ENCODE measurements around the gene CYP2D6. TPM values are rescaled to one million over a fixed set of nuclear protein-coding genes. Genes with fewer than 3 reads are reported as not detected.
"Not testable (repeated sequence)": the region's sequence is repeated elsewhere in the genome, so short reads cannot be mapped to it uniquely, and the experiment has no call there.

CYP2D6 gene
- total and polyA plus RNA-seq, 2 experiments from 2014 or later: 3.8 to 6.1 TPM

- Histone ChIP-seq H3K9me2 (replicated peaks; ENCODE audit: insufficient read depth) (no peaks in the 10 kb centered on the region), H2AFZ (no peak overlapping the region), H3K9me3 (ENCODE audit: low read depth) (no peaks in the 10 kb centered on the region), H3K79me2 (no peaks in the 10 kb centered on the region), H3K4me1 (ENCODE audit: insufficient read depth) (no peaks in the 10 kb centered on the region), H3K4me2 (no peak overlapping the region), H3K4me3 (no peak overlapping the region), H4K20me1 (ENCODE audit: insufficient read depth, poor library complexity, severe bottlenecking) (no peaks in the 10 kb centered on the region), H3K36me3 (replicated peaks; ENCODE audit: insufficient read depth, low read depth) (no peaks in the 10 kb centered on the region), H3K27me3 (no peaks in the 10 kb centered on the region), H3K27ac (no peak overlapping the region)
- TF ChIP-seq EZH2phosphoT487 (IDR thresholded peaks at IDR 0.05; ENCODE audit: low read depth, severe bottlenecking, unreplicated experiment): no peak
- TF ChIP-seq EZH2 (IDR thresholded peaks at IDR 0.05; ENCODE audit: borderline replicate concordance): no peak
- TF ChIP-seq, protein P1, sequence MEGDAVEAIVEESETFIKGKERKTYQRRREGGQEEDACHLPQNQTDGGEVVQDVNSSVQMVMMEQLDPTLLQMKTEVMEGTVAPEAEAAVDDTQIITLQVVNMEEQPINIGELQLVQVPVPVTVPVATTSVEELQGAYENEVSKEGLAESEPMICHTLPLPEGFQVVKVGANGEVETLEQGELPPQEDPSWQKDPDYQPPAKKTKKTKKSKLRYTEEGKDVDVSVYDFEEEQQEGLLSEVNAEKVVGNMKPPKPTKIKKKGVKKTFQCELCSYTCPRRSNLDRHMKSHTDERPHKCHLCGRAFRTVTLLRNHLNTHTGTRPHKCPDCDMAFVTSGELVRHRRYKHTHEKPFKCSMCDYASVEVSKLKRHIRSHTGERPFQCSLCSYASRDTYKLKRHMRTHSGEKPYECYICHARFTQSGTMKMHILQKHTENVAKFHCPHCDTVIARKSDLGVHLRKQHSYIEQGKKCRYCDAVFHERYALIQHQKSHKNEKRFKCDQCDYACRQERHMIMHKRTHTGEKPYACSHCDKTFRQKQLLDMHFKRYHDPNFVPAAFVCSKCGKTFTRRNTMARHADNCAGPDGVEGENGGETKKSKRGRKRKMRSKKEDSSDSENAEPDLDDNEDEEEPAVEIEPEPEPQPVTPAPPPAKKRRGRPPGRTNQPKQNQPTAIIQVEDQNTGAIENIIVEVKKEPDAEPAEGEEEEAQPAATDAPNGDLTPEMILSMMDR (IDR thresholded peaks at IDR 0.05; ENCODE audit: poor library complexity): no peak
- WGBS (ENCODE audit: low lambda C conversion rate, missing lambda C conversion rate): 67% methylated on average over 5 of the region's 6 CpGs
- DNase-seq (ENCODE audit: low spot score): no peak
Observed at GRCh38 chr22:42145175-42145574, 14.6 kb upstream of the CYP2D6 start.

GRCh38 chr22:42143859-42144822 lies 13.5 kb upstream of the CYP2D6 start:
- H3K27ac ChIP-seq; H3K4me1 ChIP-seq (ENCODE audit: insufficient read depth); H3K79me2 ChIP-seq; DNase-seq (ENCODE audit: low spot score); H3K36me3 ChIP-seq (replicated peaks; ENCODE audit: insufficient read depth, low read depth); H3K4me2 ChIP-seq; H2AFZ ChIP-seq; H3K9me3 ChIP-seq (ENCODE audit: low read depth); H3K9me2 ChIP-seq (replicated peaks; ENCODE audit: insufficient read depth); H3K27me3 ChIP-seq; H3K4me3 ChIP-seq; H4K20me1 ChIP-seq (ENCODE audit: insufficient read depth, poor library complexity, severe bottlenecking): not testable (repeated sequence)
- WGBS (ENCODE audit: low lambda C conversion rate, missing lambda C conversion rate): 87% methylated on average over 15 of the region's 20 CpGs

DNA sequence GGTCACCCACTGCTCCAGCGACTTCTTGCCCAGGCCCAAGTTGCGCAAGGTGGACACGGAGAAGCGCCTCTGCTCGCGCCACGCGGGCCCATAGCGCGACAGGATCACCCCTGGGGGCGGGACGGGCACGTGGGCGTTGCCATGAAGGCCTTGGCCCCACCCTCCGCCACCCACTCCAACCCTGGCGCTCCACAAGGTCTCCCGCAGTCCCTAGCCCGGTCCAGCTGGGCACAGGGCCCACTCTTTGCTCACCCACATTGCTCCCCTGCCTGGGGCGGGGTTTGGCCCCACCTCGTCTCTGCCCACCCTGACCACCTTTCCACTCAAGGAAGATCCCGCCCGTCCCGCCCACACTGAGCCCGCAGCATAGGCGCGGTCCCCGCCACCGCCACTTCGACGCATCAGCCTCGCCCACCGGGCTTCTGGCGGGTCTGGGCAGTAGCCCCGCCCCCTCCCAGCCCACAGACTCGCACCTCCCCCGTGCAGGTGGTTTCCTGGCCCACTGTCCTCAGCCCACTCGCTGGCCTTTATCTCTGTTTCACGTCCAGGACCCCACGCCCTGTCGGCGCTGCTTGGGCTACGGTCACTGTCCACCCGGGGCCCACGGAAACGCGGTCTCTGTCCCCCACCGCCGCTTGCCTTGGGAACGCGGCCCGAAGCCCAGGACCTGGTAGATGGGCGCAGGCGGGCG lies 12.3 kb upstream of the CYP2D6 start:
- H4K20me1 ChIP-seq (ENCODE audit: insufficient read depth, poor library complexity, severe bottlenecking): no peaks in the 10 kb centered on the region
- no peak overlapping the region for H3K27ac ChIP-seq
- no peak overlapping the region for H2AFZ ChIP-seq
- no peaks in the 10 kb centered on the region for H3K9me2 ChIP-seq (replicated peaks; ENCODE audit: insufficient read depth)
- no peaks in the 10 kb centered on the region for H3K4me1 ChIP-seq (ENCODE audit: insufficient read depth)
- no peaks in the 10 kb centered on the region for H3K79me2 ChIP-seq
- 97% methylated on average over 33 of the region's 54 CpGs for WGBS (ENCODE audit: low lambda C conversion rate, missing lambda C conversion rate)
- no peaks in the 10 kb centered on the region for H3K9me3 ChIP-seq (ENCODE audit: low read depth)
- no peak for TF ChIP-seq EZH2phosphoT487 (IDR thresholded peaks at IDR 0.05; ENCODE audit: low read depth, severe bottlenecking, unreplicated experiment)
- TF ChIP-seq, protein P1 (IDR thresholded peaks at IDR 0.05; ENCODE audit: poor library complexity): no peak
- TF ChIP-seq EZH2 (IDR thresholded peaks at IDR 0.05; ENCODE audit: borderline replicate concordance): no peak
- H3K4me2 ChIP-seq: no peak overlapping the region
- no peak for DNase-seq (ENCODE audit: low spot score)
- H3K36me3 ChIP-seq (replicated peaks; ENCODE audit: insufficient read depth, low read depth): no peaks in the 10 kb centered on the region
- H3K4me3 ChIP-seq: no peak overlapping the region
- H3K27me3 ChIP-seq: no peaks in the 10 kb centered on the region

DNA sequence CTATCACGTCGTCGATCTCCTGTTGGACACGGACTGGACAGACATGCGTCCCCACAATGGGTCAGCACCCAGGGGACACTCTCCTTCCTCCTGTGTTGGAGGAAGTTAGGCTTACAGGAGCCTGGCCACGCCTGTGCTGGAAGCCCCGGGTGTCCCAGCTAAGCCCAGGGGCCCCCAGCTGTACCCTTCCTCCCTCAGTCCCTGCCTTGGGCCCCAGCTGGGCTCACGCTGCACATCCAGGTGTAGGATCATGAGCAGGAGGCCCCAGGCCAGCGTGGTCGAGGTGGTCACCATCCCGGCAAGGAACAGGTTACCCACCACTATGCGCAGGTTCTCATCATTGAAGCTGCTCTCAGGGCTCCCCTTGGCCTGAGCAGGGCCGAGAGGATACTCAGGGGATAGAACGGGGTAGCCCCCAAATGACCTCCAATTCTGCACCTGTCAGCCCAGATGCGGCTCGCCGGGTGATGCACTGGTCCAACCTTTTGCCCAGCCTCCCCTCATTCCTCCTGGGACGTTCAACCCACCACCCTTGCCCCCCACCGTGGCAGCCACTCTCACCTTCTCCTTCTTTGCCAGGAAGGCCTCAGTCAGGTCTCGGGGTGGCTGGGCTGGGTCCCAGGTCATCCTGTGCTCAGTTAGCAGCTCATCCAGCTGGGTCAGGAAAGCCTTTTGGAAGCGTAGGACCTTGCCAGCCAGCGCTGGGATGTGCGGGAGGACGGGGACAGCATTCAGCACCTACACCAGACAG lies 10.9 kb upstream of the CYP2D6 start:
- H3K9me3 ChIP-seq (ENCODE audit: low read depth); H3K4me1 ChIP-seq (ENCODE audit: insufficient read depth); H2AFZ ChIP-seq; DNase-seq (ENCODE audit: low spot score); H3K27ac ChIP-seq; H3K27me3 ChIP-seq; H4K20me1 ChIP-seq (ENCODE audit: insufficient read depth, poor library complexity, severe bottlenecking); H3K9me2 ChIP-seq (replicated peaks; ENCODE audit: insufficient read depth); H3K4me2 ChIP-seq; H3K79me2 ChIP-seq; H3K4me3 ChIP-seq; H3K36me3 ChIP-seq (replicated peaks; ENCODE audit: insufficient read depth, low read depth): not testable (repeated sequence)
- WGBS (ENCODE audit: low lambda C conversion rate, missing lambda C conversion rate): 92% methylated on average over 21 of the region's 24 CpGs

GRCh38 chr22:42140153-42140552 lies 9.5 kb upstream of the CYP2D6 start:
- H3K4me3 ChIP-seq; H3K4me2 ChIP-seq; H3K9me2 ChIP-seq (replicated peaks; ENCODE audit: insufficient read depth); H3K27me3 ChIP-seq; H3K79me2 ChIP-seq; H3K4me1 ChIP-seq (ENCODE audit: insufficient read depth); H3K27ac ChIP-seq; H3K36me3 ChIP-seq (replicated peaks; ENCODE audit: insufficient read depth, low read depth); DNase-seq (ENCODE audit: low spot score); H4K20me1 ChIP-seq (ENCODE audit: insufficient read depth, poor library complexity, severe bottlenecking); H3K9me3 ChIP-seq (ENCODE audit: low read depth); H2AFZ ChIP-seq: not testable (repeated sequence)
- WGBS (ENCODE audit: low lambda C conversion rate, missing lambda C conversion rate): 93% methylated on average over 14 of the region's 17 CpGs

DNA sequence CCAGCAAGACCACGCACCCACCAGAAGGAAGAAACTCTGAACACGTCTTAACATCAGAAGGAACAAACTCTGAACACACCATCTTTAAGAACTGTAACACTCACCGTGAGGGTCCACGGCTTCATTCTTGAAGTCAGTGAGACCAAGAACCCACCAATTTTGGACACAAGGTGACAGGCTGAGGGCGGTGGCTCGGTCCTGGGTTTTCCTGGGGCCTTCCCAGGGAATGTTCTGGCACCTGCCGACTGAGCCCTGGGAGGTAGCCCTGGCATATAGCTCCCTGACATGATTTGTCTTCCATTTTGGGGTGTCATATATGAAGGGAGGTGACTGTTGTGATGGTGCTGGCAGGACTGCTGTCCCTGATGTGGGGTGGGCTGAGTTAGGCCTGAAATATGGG lies 8.9 kb upstream of the CYP2D6 start:
- H4K20me1 ChIP-seq (ENCODE audit: insufficient read depth, poor library complexity, severe bottlenecking); DNase-seq (ENCODE audit: low spot score); H3K9me2 ChIP-seq (replicated peaks; ENCODE audit: insufficient read depth); H3K79me2 ChIP-seq; H3K4me2 ChIP-seq; H3K4me1 ChIP-seq (ENCODE audit: insufficient read depth); H3K27me3 ChIP-seq; H3K4me3 ChIP-seq; H2AFZ ChIP-seq; H3K36me3 ChIP-seq (replicated peaks; ENCODE audit: insufficient read depth, low read depth); H3K27ac ChIP-seq; H3K9me3 ChIP-seq (ENCODE audit: low read depth): not testable (repeated sequence)
- 89% methylated on average over 7 of the region's 7 CpGs for WGBS (ENCODE audit: low lambda C conversion rate, missing lambda C conversion rate)

Data from hepatocyte (in vitro differentiated cells).